Activated T-helper 1 cell treated with anti-CD3 and anti-CD28 coated beads, Interleukin-12 subunit alpha, Interleukin-12 subunit beta, Interleukin-2, Interleukin-4 antibody, amounts not matched to agents 30 ng/mL and 10 ng/mL and 1 ng/mL, durations not matched to agents 14 hours and 24 hours and 36 hours (primary cell): Measurements from ENCODE around the gene ANO3. TPM values are rescaled to one million over a fixed set of nuclear protein-coding genes. Genes with fewer than 3 reads are reported as not detected.

Source experiments
- DNase-seq: peaks from one replicate; pipeline ENCODE4 v3.0.0; 2021; ENCODE audit warnings: low spot score
- H3K27ac Mint-ChIP-seq: one replicate; pipeline ENCODE4 v1.8.0; 2021; ENCODE audit warnings: mild to moderate bottlenecking, mixed read lengths
- H3K27me3 Mint-ChIP-seq: one replicate; pipeline ENCODE4 v1.8.0; 2022; ENCODE audit warnings: mild to moderate bottlenecking, moderate library complexity, mixed read lengths; ENCODE audit not compliant: insufficient read depth
- H3K36me3 Mint-ChIP-seq: one replicate; pipeline ENCODE4 v1.8.0; 2021; ENCODE audit warnings: low read depth, mixed read lengths
- H3K4me1 Mint-ChIP-seq: one replicate; pipeline ENCODE4 v1.8.0; 2021; ENCODE audit warnings: low read depth, mixed read lengths
- H3K4me3 Mint-ChIP-seq: one replicate; pipeline ENCODE4 v1.8.0; 2021; ENCODE audit warnings: mild to moderate bottlenecking, moderate library complexity, mixed read lengths
- H3K9me3 Mint-ChIP-seq: one replicate; pipeline ENCODE4 v1.8.0; 2021; ENCODE audit warnings: mixed read lengths
- intact Hi-C: fragments of 100-400 bp; cut with micrococcal nuclease; formaldehyde crosslinking; loops from one replicate; pipeline ENCODE4 v1.15.1; 2024
- total RNA-seq: library from RNA; stranded (reverse); gene quantifications from 2 replicates; pipeline ENCODE4 v1.2.3, GENCODE V29; 2022

Gene ANO3
- total RNA-seq, 1 donor from 2014 or later: not detected

GRCh38 chr11:26599425-26599824, 267.5 kb downstream of the ANO3 start:
- Mint-ChIP-seq H3K4me3 (no peak overlapping the region), H3K9me3 (peaks cover 18% of the 10 kb centered on the region), H3K4me1 (no peaks in the 10 kb centered on the region), H3K36me3 (no peaks in the 10 kb centered on the region), H3K27ac (no peak overlapping the region), H3K27me3 (no peaks in the 10 kb centered on the region)
- DNase-seq: no peak
- intact Hi-C loops: no loop called here

GRCh38 chr11:26599876-26600434, 268.0 kb downstream of the ANO3 start:
- intact Hi-C loops: no loop called here
- DNase-seq: no peak
- Mint-ChIP-seq H3K4me3 (no peak overlapping the region), H3K9me3 (peaks cover 18% of the 10 kb centered on the region), H3K36me3 (no peaks in the 10 kb centered on the region), H3K27me3 (no peaks in the 10 kb centered on the region), H3K4me1 (no peaks in the 10 kb centered on the region), H3K27ac (no peak overlapping the region)

GRCh38 chr11:26607725-26608506, 276.0 kb downstream of the ANO3 start:
- no peaks in the 10 kb centered on the region for H3K27me3 Mint-ChIP-seq
- no peak for DNase-seq
- H3K36me3 Mint-ChIP-seq: no peaks in the 10 kb centered on the region
- H3K4me3 Mint-ChIP-seq: no peak overlapping the region
- peaks cover 18% of the 10 kb centered on the region for H3K9me3 Mint-ChIP-seq
- H3K4me1 Mint-ChIP-seq: no peaks in the 10 kb centered on the region
- no peak overlapping the region for H3K27ac Mint-ChIP-seq
- intact Hi-C loops: no loop called here

- Mint-ChIP-seq H3K27ac (no peak overlapping the region), H3K4me1 (no peaks in the 10 kb centered on the region), H3K36me3 (no peaks in the 10 kb centered on the region), H3K9me3 (peaks cover 18% of the 10 kb centered on the region), H3K27me3 (no peaks in the 10 kb centered on the region), H3K4me3 (no peak overlapping the region)
- DNase-seq: no peak
- intact Hi-C loops: no loop called here
Measured at GRCh38 chr11:26608507-26609146, 276.7 kb downstream of the ANO3 start.

- no peak overlapping the region for H3K4me3 Mint-ChIP-seq
Measured at GRCh38 chr11:26613759-26614158, 281.8 kb downstream of the ANO3 start.

GRCh38 chr11:26618441-26618840, 286.5 kb downstream of the ANO3 start:
- no peak for DNase-seq
- intact Hi-C loops: no loop called here

More at GRCh38 chr11:26613759-26614158, 281.8 kb downstream of the ANO3 start:
- no peaks in the 10 kb centered on the region for H3K27me3 Mint-ChIP-seq
- H3K36me3 Mint-ChIP-seq: no peaks in the 10 kb centered on the region
- H3K9me3 Mint-ChIP-seq: peaks cover 5% of the 10 kb centered on the region
- H3K27ac Mint-ChIP-seq: no peak overlapping the region
- no peak for DNase-seq
- H3K4me1 Mint-ChIP-seq: no peaks in the 10 kb centered on the region
- intact Hi-C loops: no loop called here

GRCh38 chr11:26620282-26621045, 288.5 kb downstream of the ANO3 start:
- intact Hi-C loops: no loop called here
- no peaks in the 10 kb centered on the region for H3K9me3 Mint-ChIP-seq
- no peak for DNase-seq
- H3K4me3 Mint-ChIP-seq: no peak overlapping the region
- no peaks in the 10 kb centered on the region for H3K36me3 Mint-ChIP-seq
- H3K27me3 Mint-ChIP-seq: no peaks in the 10 kb centered on the region
- H3K27ac Mint-ChIP-seq: no peak overlapping the region
- no peaks in the 10 kb centered on the region for H3K4me1 Mint-ChIP-seq

More at GRCh38 chr11:26618441-26618840, 286.5 kb downstream of the ANO3 start:
- Mint-ChIP-seq H3K36me3 (no peaks in the 10 kb centered on the region), H3K4me3 (no peak overlapping the region), H3K4me1 (no peaks in the 10 kb centered on the region), H3K9me3 (no peaks in the 10 kb centered on the region), H3K27me3 (no peaks in the 10 kb centered on the region), H3K27ac (no peak overlapping the region)

GRCh38 chr11:26621132-26621531, 289.2 kb downstream of the ANO3 start:
- DNase-seq: no peak
- H3K4me1 Mint-ChIP-seq: no peaks in the 10 kb centered on the region
- no peaks in the 10 kb centered on the region for H3K9me3 Mint-ChIP-seq
- intact Hi-C loops: no loop called here
- H3K27me3 Mint-ChIP-seq: no peaks in the 10 kb centered on the region
- H3K4me3 Mint-ChIP-seq: no peak overlapping the region
- H3K36me3 Mint-ChIP-seq: no peaks in the 10 kb centered on the region
- H3K27ac Mint-ChIP-seq: no peak overlapping the region

- Mint-ChIP-seq H3K4me3 (no peak overlapping the region), H3K27me3 (no peaks in the 10 kb centered on the region)
Measured at GRCh38 chr11:26622181-26622580, 290.3 kb downstream of the ANO3 start.

GRCh38 chr11:26623076-26623659, 291.2 kb downstream of the ANO3 start:
- no peaks in the 10 kb centered on the region for H3K36me3 Mint-ChIP-seq
- H3K4me3 Mint-ChIP-seq: no peak overlapping the region
- H3K27ac Mint-ChIP-seq: no peak overlapping the region
- H3K4me1 Mint-ChIP-seq: no peaks in the 10 kb centered on the region
- no peak for DNase-seq
- no peaks in the 10 kb centered on the region for H3K27me3 Mint-ChIP-seq
- no peaks in the 10 kb centered on the region for H3K9me3 Mint-ChIP-seq
- intact Hi-C loops: no loop called here

More at GRCh38 chr11:26622181-26622580, 290.3 kb downstream of the ANO3 start:
- Mint-ChIP-seq H3K9me3 (no peaks in the 10 kb centered on the region), H3K4me1 (no peaks in the 10 kb centered on the region), H3K36me3 (no peaks in the 10 kb centered on the region), H3K27ac (no peak overlapping the region)
- no peak for DNase-seq
- intact Hi-C loops: no loop called here

GRCh38 chr11:26626346-26626745, 294.4 kb downstream of the ANO3 start:
- no peak overlapping the region for H3K4me3 Mint-ChIP-seq
- H3K4me1 Mint-ChIP-seq: no peaks in the 10 kb centered on the region
- intact Hi-C loops: no loop called here
- no peak overlapping the region for H3K27ac Mint-ChIP-seq
- H3K9me3 Mint-ChIP-seq: no peaks in the 10 kb centered on the region
- no peaks in the 10 kb centered on the region for H3K36me3 Mint-ChIP-seq
- no peaks in the 10 kb centered on the region for H3K27me3 Mint-ChIP-seq
- DNase-seq: no peak

GRCh38 chr11:26632691-26633159, 300.8 kb downstream of the ANO3 start:
- intact Hi-C loops: no loop called here
- H3K36me3 Mint-ChIP-seq: no peaks in the 10 kb centered on the region
- no peaks in the 10 kb centered on the region for H3K4me1 Mint-ChIP-seq
- H3K9me3 Mint-ChIP-seq: peaks cover 3% of the 10 kb centered on the region
- no peak overlapping the region for H3K27ac Mint-ChIP-seq
- no peak overlapping the region for H3K4me3 Mint-ChIP-seq
- H3K27me3 Mint-ChIP-seq: no peaks in the 10 kb centered on the region
- DNase-seq: no peak
